AG09319 (cell line): ENCODE data around the gene MTHFR.
"Not testable (repeated sequence)": the region's sequence is repeated elsewhere in the genome, so short reads cannot be mapped to it uniquely, and the experiment has no call there.

Experiments
- DNase-seq: peaks from one replicate; pipeline ENCODE4 v3.0.0-alpha.2; 2010; ENCODE audit warnings: low read depth; ENCODE audit errors: extremely low read depth
- CTCF ChIP-seq: IDR thresholded peaks from 2 replicates; pipeline ENCODE4 v1.5.1; 2011; ENCODE audit warnings: low read depth, mild to moderate bottlenecking, inconsistent platforms, low read length, moderate library complexity

MTHFR gene

GRCh38 chr1:11807133-11807532, 1.4 kb upstream of the MTHFR start:
- DNase-seq: no peak
- no peak for TF ChIP-seq CTCF

- DNase-seq: no peak
- no peak for TF ChIP-seq CTCF
Measured at GRCh38 chr1:11806307-11806936, 658 bp upstream of the MTHFR start.

GRCh38 chr1:11804666-11805421, 920 bp downstream of the MTHFR start:
- TF ChIP-seq CTCF: no peak
- DNase-seq: no peak

- not testable (repeated sequence) for DNase-seq
Measured at GRCh38 chr1:11803924-11804665, 1.7 kb downstream of the MTHFR start.

- no peak; the same call in 1 of the 2 replicates for TF ChIP-seq CTCF
- DNase-seq: peak; percentile 95
Measured at GRCh38 chr1:11802973-11803885, 2.5 kb downstream of the MTHFR start.

GRCh38 chr1:11802616-11802972, 3.2 kb downstream of the MTHFR start:
- no peak for DNase-seq

More at GRCh38 chr1:11802616-11802972, 3.2 kb downstream of the MTHFR start:
- TF ChIP-seq CTCF: no peak
